Measurements from ENCODE around the gene DBF4B. TPM values are rescaled to one million over a fixed set of nuclear protein-coding genes. Genes with fewer than 3 reads are reported as not detected.

DBF4B gene
- total RNA-seq, 1 experiment from 2014 or later: 20.5 TPM

GRCh38 chr17:44749076-44749979 is 40.9 kb downstream of the DBF4B start:
- intact Hi-C loops (cut with micrococcal nuclease; ENCODE audit: unreplicated experiment): no loop called here
- POLR2A ChIA-PET (ENCODE audit: low non-redundant PET): no interaction called here
- Histone ChIP-seq H3K27me3 (replicated peaks; ENCODE audit: insufficient read depth, low read depth, low read length, poor library complexity) (no peaks in the 10 kb centered on the region), H3K36me3 (ENCODE audit: insufficient read depth, low read length, poor library complexity, severe bottlenecking) (no peaks in the 10 kb centered on the region), H3K27ac (ENCODE audit: low read depth, low read length, poor library complexity, severe bottlenecking) (no peak overlapping the region), H3K9me3 (ENCODE audit: low read depth, low read length, poor library complexity, severe bottlenecking) (no peaks in the 10 kb centered on the region), H3K4me3 (ENCODE audit: low read depth, low read length, poor library complexity, severe bottlenecking) (no peak overlapping the region), H3K4me1 (ENCODE audit: insufficient read depth, low read length, poor library complexity, severe bottlenecking) (no peaks in the 10 kb centered on the region)
- no peak for DNase-seq (ENCODE audit: low spot score)
- CTCF ChIA-PET: no interaction called here
- TF ChIP-seq EZH2 (IDR thresholded peaks at IDR 0.05; ENCODE audit: borderline replicate concordance, low read depth, low read length, poor library complexity, severe bottlenecking): no peak
- TF ChIP-seq CTCF (conservative IDR thresholded peaks at IDR 0.05; ENCODE audit: low read depth, low read length): no peak
- BruUV-seq (replicated peaks): no TSS peak

GRCh38 chr17:44749980-44750318 is 41.5 kb downstream of the DBF4B start:
- BruUV-seq (replicated peaks): no TSS peak
- Histone ChIP-seq H3K36me3 (ENCODE audit: insufficient read depth, low read length, poor library complexity, severe bottlenecking) (no peaks in the 10 kb centered on the region), H3K27ac (ENCODE audit: low read depth, low read length, poor library complexity, severe bottlenecking) (no peak overlapping the region), H3K4me3 (ENCODE audit: low read depth, low read length, poor library complexity, severe bottlenecking) (no peak overlapping the region), H3K4me1 (ENCODE audit: insufficient read depth, low read length, poor library complexity, severe bottlenecking) (no peaks in the 10 kb centered on the region), H3K9me3 (ENCODE audit: low read depth, low read length, poor library complexity, severe bottlenecking) (no peaks in the 10 kb centered on the region), H3K27me3 (replicated peaks; ENCODE audit: insufficient read depth, low read depth, low read length, poor library complexity) (no peaks in the 10 kb centered on the region)
- ChIA-PET CTCF (no interaction called here), POLR2A (ENCODE audit: low non-redundant PET) (no interaction called here)
- TF ChIP-seq CTCF (conservative IDR thresholded peaks at IDR 0.05; ENCODE audit: low read depth, low read length) (no peak), EZH2 (IDR thresholded peaks at IDR 0.05; ENCODE audit: borderline replicate concordance, low read depth, low read length, poor library complexity, severe bottlenecking) (no peak)
- no peak for DNase-seq (ENCODE audit: low spot score)
- intact Hi-C loops (cut with micrococcal nuclease; ENCODE audit: unreplicated experiment): no loop called here

- no peak overlapping the region for H3K4me3 ChIP-seq (ENCODE audit: low read depth, low read length, poor library complexity, severe bottlenecking)
- POLR2A ChIA-PET (ENCODE audit: low non-redundant PET): no interaction called here
- H3K9me3 ChIP-seq (ENCODE audit: low read depth, low read length, poor library complexity, severe bottlenecking): no peaks in the 10 kb centered on the region
- H3K27ac ChIP-seq (ENCODE audit: low read depth, low read length, poor library complexity, severe bottlenecking): no peak overlapping the region
- no peak for DNase-seq (ENCODE audit: low spot score)
- BruUV-seq (replicated peaks): no TSS peak
- intact Hi-C loops (cut with micrococcal nuclease; ENCODE audit: unreplicated experiment): no loop called here
- CTCF ChIA-PET: no interaction called here
- H3K4me1 ChIP-seq (ENCODE audit: insufficient read depth, low read length, poor library complexity, severe bottlenecking): no peaks in the 10 kb centered on the region
- TF ChIP-seq CTCF (conservative IDR thresholded peaks at IDR 0.05; ENCODE audit: low read depth, low read length) (no peak), EZH2 (IDR thresholded peaks at IDR 0.05; ENCODE audit: borderline replicate concordance, low read depth, low read length, poor library complexity, severe bottlenecking) (no peak)
- no peaks in the 10 kb centered on the region for H3K27me3 ChIP-seq (replicated peaks; ENCODE audit: insufficient read depth, low read depth, low read length, poor library complexity)
- H3K36me3 ChIP-seq (ENCODE audit: insufficient read depth, low read length, poor library complexity, severe bottlenecking): no peaks in the 10 kb centered on the region
These were observed 42.9 kb downstream of the DBF4B start for GRCh38 chr17:44751331-44751730.
